Glutamatergic neuron (in vitro differentiated cells): ENCODE results near the gene GPRC5B. TPM values are rescaled to one million over a fixed set of nuclear protein-coding genes. Genes with fewer than 3 reads are reported as not detected.

Source experiments
- DNase-seq: peaks from one replicate; pipeline ENCODE4 v3.0.0; 2022
- H3K27ac Mint-ChIP-seq: one replicate; pipeline ENCODE4 v1.8.0; 2020; ENCODE audit warnings: mild to moderate bottlenecking, mixed read lengths, inconsistent platforms; ENCODE audit not compliant: unreplicated experiment
- H3K27me3 Mint-ChIP-seq: one replicate; pipeline ENCODE4 v1.8.0; 2020; ENCODE audit warnings: mild to moderate bottlenecking, moderate library complexity, mixed read lengths, inconsistent platforms; ENCODE audit not compliant: unreplicated experiment
- H3K36me3 Mint-ChIP-seq: one replicate; pipeline ENCODE4 v1.8.0; 2020; ENCODE audit warnings: mild to moderate bottlenecking, mixed read lengths, inconsistent platforms; ENCODE audit not compliant: unreplicated experiment
- H3K4me1 Mint-ChIP-seq: one replicate; pipeline ENCODE4 v1.8.0; 2020; ENCODE audit warnings: mild to moderate bottlenecking, low read depth, mixed read lengths, inconsistent platforms; ENCODE audit not compliant: unreplicated experiment
- H3K4me3 Mint-ChIP-seq: one replicate; pipeline ENCODE4 v1.8.0; 2020; ENCODE audit warnings: mild to moderate bottlenecking, mixed read lengths, inconsistent platforms; ENCODE audit not compliant: unreplicated experiment
- H3K9me3 Mint-ChIP-seq: one replicate; pipeline ENCODE4 v1.8.0; 2020; ENCODE audit warnings: mild to moderate bottlenecking, moderate library complexity, mixed read lengths, inconsistent platforms; ENCODE audit not compliant: unreplicated experiment
- total RNA-seq: library from RNA; stranded (reverse); fragmentation: NEBNext Ultra II Directional; extraction: Animal tissue kit (Norgen Biotek cat#: 25700); gene quantifications from one replicate; pipeline ENCODE4 v1.2.1, GENCODE V29; 2021; ENCODE audit not compliant: unreplicated experiment
- TF ChIP-seq, protein P1 (sequence below): fragments of 200-600 bp; sonication (generic); IDR thresholded peaks from one replicate; pipeline ENCODE4 v1.5.0; 2021; ENCODE audit not compliant: partially characterized antibody, unreplicated experiment

The GPRC5B gene
- total RNA-seq, 1 donor from 2014 or later: 8.7 TPM

DNA sequence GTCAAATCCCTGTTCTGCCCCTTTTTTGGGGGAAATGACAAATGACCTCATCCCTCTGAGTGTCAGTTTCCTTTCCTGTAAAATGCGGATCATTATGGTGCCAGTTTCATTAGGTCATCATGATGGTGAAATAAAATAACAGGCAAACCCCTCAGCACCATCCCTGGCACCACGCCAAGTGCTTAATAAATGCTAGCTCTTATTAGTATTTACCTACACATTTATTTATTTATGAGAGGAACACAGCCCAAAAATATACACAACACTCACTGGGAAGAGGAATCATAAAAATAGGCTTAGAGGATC, 28.6 kb upstream of the GPRC5B start:
- Mint-ChIP-seq H3K9me3 (peaks cover 2% of the 10 kb centered on the region), H3K36me3 (no peaks in the 10 kb centered on the region), H3K27me3 (peaks cover 1% of the 10 kb centered on the region), H3K27ac (no peak overlapping the region), H3K4me3 (no peak overlapping the region), H3K4me1 (peaks cover under 1% of the 10 kb centered on the region)
- TF ChIP-seq, protein P1, sequence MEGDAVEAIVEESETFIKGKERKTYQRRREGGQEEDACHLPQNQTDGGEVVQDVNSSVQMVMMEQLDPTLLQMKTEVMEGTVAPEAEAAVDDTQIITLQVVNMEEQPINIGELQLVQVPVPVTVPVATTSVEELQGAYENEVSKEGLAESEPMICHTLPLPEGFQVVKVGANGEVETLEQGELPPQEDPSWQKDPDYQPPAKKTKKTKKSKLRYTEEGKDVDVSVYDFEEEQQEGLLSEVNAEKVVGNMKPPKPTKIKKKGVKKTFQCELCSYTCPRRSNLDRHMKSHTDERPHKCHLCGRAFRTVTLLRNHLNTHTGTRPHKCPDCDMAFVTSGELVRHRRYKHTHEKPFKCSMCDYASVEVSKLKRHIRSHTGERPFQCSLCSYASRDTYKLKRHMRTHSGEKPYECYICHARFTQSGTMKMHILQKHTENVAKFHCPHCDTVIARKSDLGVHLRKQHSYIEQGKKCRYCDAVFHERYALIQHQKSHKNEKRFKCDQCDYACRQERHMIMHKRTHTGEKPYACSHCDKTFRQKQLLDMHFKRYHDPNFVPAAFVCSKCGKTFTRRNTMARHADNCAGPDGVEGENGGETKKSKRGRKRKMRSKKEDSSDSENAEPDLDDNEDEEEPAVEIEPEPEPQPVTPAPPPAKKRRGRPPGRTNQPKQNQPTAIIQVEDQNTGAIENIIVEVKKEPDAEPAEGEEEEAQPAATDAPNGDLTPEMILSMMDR: no peak
- no peak for DNase-seq

DNA sequence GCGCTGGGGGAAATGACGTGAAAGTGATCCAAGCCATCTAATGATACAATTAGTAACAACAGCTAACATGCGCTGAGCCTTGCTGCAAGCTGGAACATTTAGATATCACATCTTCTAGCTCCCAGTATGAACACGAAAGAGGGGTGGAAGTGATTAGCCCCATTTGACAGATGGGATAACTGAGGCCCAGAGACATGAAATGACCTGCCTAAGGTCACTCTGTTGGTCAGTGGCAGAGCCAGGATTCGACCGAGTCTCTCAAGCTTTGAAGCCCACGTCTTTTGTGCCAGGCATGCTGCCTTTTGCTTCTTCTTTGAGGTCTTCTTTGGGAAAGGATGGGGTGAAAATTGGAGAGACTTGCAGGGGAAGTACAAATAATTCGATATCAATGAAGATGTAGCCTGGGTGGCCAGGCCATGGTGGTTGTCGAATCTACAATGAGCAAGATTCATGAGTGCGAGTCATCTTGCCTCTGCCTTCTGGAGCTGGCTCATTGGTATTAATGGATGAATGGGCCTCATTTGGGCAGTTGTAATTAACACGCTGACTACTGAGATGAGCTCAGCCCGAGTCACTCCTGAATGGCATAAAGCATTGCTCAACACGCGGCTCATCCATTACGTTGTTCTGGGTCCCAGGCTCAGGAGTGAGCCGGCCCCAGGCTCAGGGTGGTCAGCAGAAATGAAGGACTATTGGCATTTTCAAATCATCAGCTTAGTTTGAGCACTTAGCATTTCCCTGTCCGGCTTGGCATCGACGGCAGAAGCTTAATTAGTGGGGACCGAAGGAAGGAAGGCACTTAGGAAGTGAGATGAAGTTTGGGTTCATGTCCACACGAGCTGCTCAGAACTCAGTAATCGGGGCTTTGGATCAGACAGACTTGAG, 28.0 kb upstream of the GPRC5B start:
- Mint-ChIP-seq H3K27me3 (peaks cover 1% of the 10 kb centered on the region), H3K4me1 (peaks cover 7% of the 10 kb centered on the region), H3K4me3 (no peak overlapping the region), H3K36me3 (no peaks in the 10 kb centered on the region), H3K27ac (no peak overlapping the region), H3K9me3 (peaks cover 2% of the 10 kb centered on the region)
- DNase-seq: no peak
- TF ChIP-seq, protein P1: no peak

- peaks cover 4% of the 10 kb centered on the region for H3K27me3 Mint-ChIP-seq
- peaks cover 11% of the 10 kb centered on the region for H3K4me1 Mint-ChIP-seq
- no peaks in the 10 kb centered on the region for H3K9me3 Mint-ChIP-seq
- H3K4me3 Mint-ChIP-seq: no peak overlapping the region
- no peaks in the 10 kb centered on the region for H3K36me3 Mint-ChIP-seq
- TF ChIP-seq, protein P1: no peak
- no peak for DNase-seq
- H3K27ac Mint-ChIP-seq: no peak overlapping the region
These were observed 27.3 kb upstream of the GPRC5B start for GRCh38 chr16:19911747-19912454.

GRCh38 chr16:19911204-19911603, 26.6 kb upstream of the GPRC5B start:
- no peaks in the 10 kb centered on the region for H3K9me3 Mint-ChIP-seq
- TF ChIP-seq, protein P1: no peak
- H3K4me1 Mint-ChIP-seq: peaks cover 11% of the 10 kb centered on the region
- DNase-seq: no peak
- no peak overlapping the region for H3K27ac Mint-ChIP-seq
- no peak overlapping the region for H3K4me3 Mint-ChIP-seq
- peaks cover 4% of the 10 kb centered on the region for H3K27me3 Mint-ChIP-seq
- H3K36me3 Mint-ChIP-seq: no peaks in the 10 kb centered on the region
